22Rv1 (cell line): ENCODE data around the gene DDX56.

Experiments used
- H3K27ac ChIP-seq: fragments of 450-650 bp; 2 replicates; pipeline ENCODE4 v1.5.1; 2017
- ZFX ChIP-seq: fragments of 450-650 bp; IDR thresholded peaks from 2 replicates; pipeline ENCODE4 v1.6.1; 2017; ENCODE audit warnings: antibody characterized with exemption, borderline replicate concordance
- TF ChIP-seq, protein P1 (sequence below): fragments of 450-650 bp; IDR thresholded peaks from 2 replicates; pipeline ENCODE4 v1.5.1; 2017; ENCODE audit warnings: mild to moderate bottlenecking

Gene DDX56

DNA sequence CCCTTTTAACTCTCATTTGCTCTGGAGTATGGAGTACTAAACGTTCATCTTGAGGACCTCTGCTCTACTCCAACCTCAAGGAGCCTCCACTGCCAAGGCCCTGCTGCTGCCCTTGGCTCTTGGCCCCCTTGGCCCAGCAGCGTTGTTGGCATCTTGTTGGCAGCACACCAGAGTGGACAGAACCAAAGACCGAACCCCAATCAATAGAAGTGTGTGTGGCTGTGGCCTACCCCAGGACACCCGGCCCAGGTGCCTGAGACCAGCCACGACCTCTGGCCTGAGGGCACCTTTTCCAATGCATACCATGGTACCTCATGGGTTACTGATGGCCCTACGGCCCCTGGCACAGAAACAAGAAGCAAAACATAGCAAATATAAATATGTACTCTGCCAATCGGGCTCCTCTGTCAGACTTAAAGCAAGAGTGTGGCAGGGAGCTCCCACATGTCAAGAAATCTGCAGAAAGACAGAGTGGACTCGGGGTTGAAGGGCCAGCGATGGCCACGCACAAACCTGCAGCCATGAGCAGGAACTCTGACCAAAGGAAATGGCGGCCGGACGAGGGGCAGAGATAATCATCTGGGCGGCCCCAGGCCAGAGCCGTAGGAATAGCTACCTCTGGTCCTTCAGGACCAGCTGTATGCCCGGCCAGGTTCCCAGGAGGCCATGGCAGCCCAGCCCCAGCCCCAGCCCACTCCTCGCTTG is 35.5 kb downstream of the DDX56 start:
- H3K27ac ChIP-seq, result no peak overlapping the region
- no peak for TF ChIP-seq ZFX

DNA sequence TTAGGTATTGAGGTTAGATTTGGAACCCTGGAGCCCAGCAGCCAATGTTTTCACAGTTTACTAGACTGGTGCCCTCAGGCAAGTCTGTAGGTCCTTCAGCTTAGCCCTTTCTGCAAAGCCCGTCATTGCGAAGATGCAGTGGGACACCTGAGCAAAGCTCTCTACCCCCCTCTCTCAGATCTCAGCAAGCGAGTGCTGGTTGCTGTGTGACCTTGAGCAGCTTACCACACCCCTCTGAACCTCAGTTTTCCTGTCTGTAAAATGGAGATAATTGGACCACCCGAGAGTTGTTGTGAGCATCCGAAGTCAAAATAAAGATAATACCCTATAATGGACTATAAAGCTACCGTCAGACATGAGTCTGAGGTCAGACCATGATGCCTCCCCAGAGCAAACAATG is 36.3 kb downstream of the DDX56 start:
- no peak overlapping the region for H3K27ac ChIP-seq
- no peak for TF ChIP-seq ZFX
- TF ChIP-seq, protein P1, sequence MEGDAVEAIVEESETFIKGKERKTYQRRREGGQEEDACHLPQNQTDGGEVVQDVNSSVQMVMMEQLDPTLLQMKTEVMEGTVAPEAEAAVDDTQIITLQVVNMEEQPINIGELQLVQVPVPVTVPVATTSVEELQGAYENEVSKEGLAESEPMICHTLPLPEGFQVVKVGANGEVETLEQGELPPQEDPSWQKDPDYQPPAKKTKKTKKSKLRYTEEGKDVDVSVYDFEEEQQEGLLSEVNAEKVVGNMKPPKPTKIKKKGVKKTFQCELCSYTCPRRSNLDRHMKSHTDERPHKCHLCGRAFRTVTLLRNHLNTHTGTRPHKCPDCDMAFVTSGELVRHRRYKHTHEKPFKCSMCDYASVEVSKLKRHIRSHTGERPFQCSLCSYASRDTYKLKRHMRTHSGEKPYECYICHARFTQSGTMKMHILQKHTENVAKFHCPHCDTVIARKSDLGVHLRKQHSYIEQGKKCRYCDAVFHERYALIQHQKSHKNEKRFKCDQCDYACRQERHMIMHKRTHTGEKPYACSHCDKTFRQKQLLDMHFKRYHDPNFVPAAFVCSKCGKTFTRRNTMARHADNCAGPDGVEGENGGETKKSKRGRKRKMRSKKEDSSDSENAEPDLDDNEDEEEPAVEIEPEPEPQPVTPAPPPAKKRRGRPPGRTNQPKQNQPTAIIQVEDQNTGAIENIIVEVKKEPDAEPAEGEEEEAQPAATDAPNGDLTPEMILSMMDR, result no peak

DNA sequence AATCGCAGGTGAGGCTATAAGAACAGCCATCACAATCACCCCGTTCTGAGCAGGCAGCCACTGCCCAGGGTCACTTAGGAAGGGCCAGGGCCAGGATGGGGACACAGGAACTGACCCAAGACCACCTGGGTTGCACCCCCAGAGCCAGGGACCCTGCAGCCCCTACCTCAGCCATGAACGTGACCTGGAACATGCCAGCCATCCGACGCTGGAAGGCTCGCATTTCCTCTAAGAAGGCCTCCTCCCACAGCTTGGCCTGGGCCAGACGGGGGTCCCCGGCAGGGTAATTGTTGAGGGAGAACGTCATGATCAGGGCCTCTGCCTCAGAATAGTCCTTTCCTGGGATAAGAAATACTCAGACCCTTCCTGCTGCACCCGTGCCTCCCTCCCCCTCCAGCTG is 37.6 kb downstream of the DDX56 start:
- no peak overlapping the region for H3K27ac ChIP-seq
- TF ChIP-seq, protein P1, result no peak
- TF ChIP-seq ZFX, result no peak

DNA sequence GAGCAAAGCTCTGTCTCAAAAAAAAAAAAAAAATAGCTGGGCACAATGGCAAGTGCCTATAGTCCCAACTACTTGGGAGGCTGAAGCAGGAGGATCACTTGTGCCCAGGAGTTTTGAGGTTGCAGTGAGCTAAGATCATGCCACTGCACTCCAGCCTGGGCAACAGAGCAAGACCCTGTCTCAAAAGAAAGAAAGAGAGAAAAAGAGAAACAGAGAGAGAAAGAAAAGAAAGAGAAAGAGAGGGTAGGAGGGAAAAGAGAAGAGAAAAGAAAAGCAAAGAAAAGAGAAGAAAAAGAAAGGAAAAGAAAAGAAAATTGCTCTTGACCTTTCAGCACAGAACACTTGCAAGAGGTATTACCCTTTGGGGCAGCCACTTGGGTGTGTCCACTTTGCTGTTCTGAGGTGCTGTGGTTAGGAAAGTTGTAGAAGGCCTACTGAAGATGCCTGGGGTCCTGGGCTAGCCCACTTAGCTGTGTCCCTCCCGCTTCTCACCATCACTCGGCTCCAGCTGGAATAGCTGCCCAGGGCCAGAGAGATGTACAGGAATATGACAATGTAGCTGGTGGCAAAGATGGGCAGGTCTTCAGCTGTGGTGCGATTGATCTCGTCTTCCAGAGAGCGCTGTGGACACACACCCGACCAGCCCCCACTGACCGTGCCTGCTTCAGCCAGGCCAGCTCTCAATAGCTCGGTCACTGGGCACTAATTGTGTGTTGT is 38.2 kb downstream of the DDX56 start:
- no peak overlapping the region for H3K27ac ChIP-seq
- no peak for TF ChIP-seq ZFX
- TF ChIP-seq, protein P1, result no peak

DNA sequence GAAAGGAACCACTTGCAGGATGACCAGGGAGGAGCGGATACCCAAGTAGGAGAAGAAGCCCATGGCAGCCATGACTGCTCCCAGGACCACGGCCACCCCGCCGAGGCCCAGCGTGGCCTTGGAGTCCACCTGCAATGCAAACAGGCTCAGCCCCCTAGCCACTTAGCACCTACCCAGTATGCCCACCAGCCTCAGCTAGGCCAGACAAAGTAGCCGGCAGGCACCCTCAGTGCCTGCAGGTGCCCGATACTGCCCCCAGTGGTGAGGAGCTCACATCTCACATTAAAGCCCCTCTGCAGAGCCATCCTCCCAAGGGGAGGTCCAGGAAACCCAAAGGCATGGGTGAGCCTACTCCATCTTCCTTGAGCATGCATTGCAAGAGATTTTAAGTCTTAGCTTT is 39.2 kb downstream of the DDX56 start:
- TF ChIP-seq ZFX, result no peak
- TF ChIP-seq, protein P1, result peak; percentile 99

DNA sequence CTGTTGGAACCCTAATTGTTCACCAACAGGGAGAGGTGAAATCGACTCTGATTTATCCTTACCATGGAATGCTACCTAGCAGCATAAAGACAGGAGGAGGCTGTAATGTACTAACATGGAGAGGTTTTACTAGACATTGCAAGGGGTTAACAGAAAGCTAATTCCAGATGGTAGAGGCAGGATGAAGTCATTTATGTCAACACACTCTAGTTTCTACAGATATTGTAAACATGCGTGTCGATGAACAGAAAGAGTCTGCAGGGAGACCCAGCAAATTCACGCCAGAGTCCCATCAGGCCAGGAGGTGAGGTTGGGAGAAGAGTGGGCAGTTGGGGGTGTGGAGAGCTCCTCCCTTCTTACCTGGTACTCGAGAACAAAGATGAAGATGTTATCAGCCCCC is 39.6 kb downstream of the DDX56 start:
- no peak overlapping the region for H3K27ac ChIP-seq
- TF ChIP-seq ZFX, result no peak
- TF ChIP-seq, protein P1, result no peak

More for the DNA sequence above, 39.2 kb downstream of the DDX56 start:
- no peak overlapping the region for H3K27ac ChIP-seq

DNA sequence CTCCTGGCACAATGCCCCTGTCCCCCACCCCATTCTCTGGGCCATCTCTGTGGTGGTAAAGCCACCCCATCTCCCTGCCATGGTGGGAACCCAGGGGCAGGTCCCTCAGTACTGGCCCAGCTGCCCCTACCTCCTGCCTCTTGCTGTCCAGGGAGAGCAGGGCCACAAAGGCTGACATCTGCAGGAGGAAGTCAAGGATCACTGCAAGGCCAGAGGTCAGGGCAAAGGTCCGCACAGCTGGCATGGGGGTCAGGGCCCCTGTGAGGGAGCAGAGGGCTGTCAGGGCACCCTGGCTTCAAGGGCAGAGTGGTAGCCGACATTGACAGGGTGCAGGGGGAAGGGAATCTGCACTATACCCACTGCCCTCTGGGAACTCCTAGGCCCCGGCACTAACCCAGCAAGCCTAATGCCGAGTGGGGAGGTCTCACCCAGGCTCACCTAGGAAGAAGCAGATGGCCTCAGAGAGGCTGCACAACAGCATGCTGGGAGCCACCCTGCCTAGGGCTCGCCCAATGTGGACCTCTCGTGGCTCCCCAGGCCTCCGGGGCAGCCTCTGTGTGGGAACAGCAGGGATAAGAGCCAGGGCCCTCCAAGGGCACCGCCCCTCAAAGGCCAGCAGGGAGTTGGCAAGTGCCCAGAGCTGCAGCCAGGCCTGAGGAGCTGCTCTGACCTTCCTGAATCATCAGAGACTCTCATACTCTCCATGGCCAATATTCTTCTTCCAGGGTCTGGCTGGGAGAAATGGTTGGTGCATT is 40.2 kb downstream of the DDX56 start:
- H3K27ac ChIP-seq, result no peak overlapping the region
- TF ChIP-seq, protein P1, result no peak
- no peak for TF ChIP-seq ZFX
